WTC11 (cell line): ENCODE data around the gene PCNP. TPM values are rescaled to one million over a fixed set of nuclear protein-coding genes. Genes with fewer than 3 reads are reported as not detected.
"Not testable (repeated sequence)": the region's sequence is repeated elsewhere in the genome, so short reads cannot be mapped to it uniquely, and the experiment has no call there.

ENCODE experiments used
- ATAC-seq: fragments of 200-7000 bp; cut with Tn5 transposase; 2 replicates; pipeline ENCODE4 v1.10.0; 2021; ENCODE audit warnings: mild to moderate bottlenecking, moderate library complexity
- CTCF ChIA-PET: fragments of 300-600 bp; sonication (Branson Sonifier 250); formaldehyde crosslinking; loops from one replicate; lab custom pipeline; 2021; ENCODE audit warnings: antibody characterized with exemption; lab: Charles Lee
- POLR2A ChIA-PET: fragments of 350-600 bp; sonication (Branson Sonifier 250); formaldehyde crosslinking; loops from one replicate; lab custom pipeline; 2021; ENCODE audit warnings: antibody characterized with exemption; lab: Charles Lee
- DNase-seq: peaks from one replicate; pipeline ENCODE4 v3.0.0; 2021; ENCODE audit warnings: low spot score
- H3K27ac Mint-ChIP-seq: 2 replicates; pipeline ENCODE4 v1.8.0; 2021; ENCODE audit warnings: mixed read lengths
- H3K27me3 Mint-ChIP-seq: 2 replicates; pipeline ENCODE4 v1.8.0; 2021; ENCODE audit warnings: low read depth, mild to moderate bottlenecking, moderate library complexity, mixed read lengths
- H3K36me3 Mint-ChIP-seq: 2 replicates; pipeline ENCODE4 v1.8.0; 2021; ENCODE audit warnings: mixed read lengths
- H3K4me1 Mint-ChIP-seq: 2 replicates; pipeline ENCODE4 v1.8.0; 2022; ENCODE audit warnings: mixed read lengths
- H3K4me3 Mint-ChIP-seq: 2 replicates; pipeline ENCODE4 v1.8.0; 2021; ENCODE audit warnings: mild to moderate bottlenecking, moderate library complexity, mixed read lengths
- H3K9me3 Mint-ChIP-seq: 2 replicates; pipeline ENCODE4 v1.8.0; 2021; ENCODE audit warnings: mixed read lengths
- AFF4 ChIP-seq: sonication (generic); formaldehyde crosslinking; IDR thresholded peaks from 2 replicates; pipeline ENCODE4 v1.8.1; 2023; ENCODE audit warnings: mild to moderate bottlenecking, missing genetic modification reagents, borderline replicate concordance
- ATF1 ChIP-seq: sonication (generic); formaldehyde crosslinking; IDR thresholded peaks from 2 replicates; pipeline ENCODE4 v1.8.1; 2023; ENCODE audit warnings: mild to moderate bottlenecking, moderate library complexity, missing genetic modification reagents
- E2F5 ChIP-seq: sonication (generic); formaldehyde crosslinking; IDR thresholded peaks from 2 replicates; pipeline ENCODE4 v1.8.1; 2022; ENCODE audit warnings: mild to moderate bottlenecking, moderate library complexity, missing genetic modification reagents
- FOXP4 ChIP-seq: sonication (generic); formaldehyde crosslinking; IDR thresholded peaks from 2 replicates; pipeline ENCODE4 v1.8.0; 2022; ENCODE audit warnings: mild to moderate bottlenecking, missing genetic modification reagents
- HMGA2 ChIP-seq: fragments of 250-450 bp; sonication (Bioruptor Pico); IDR thresholded peaks from 2 replicates; pipeline ENCODE4 v1.4.0; 2021; ENCODE audit warnings: mild to moderate bottlenecking, moderate library complexity
- HMGXB4 ChIP-seq: sonication (generic); formaldehyde crosslinking; IDR thresholded peaks from 2 replicates; pipeline ENCODE4 v1.8.1; 2023; ENCODE audit warnings: mild to moderate bottlenecking, moderate library complexity, missing genetic modification reagents
- OVOL2 ChIP-seq: fragments of 250-450 bp; sonication (Bioruptor Pico); IDR thresholded peaks from 2 replicates; pipeline ENCODE4 v1.9.0; 2021; ENCODE audit warnings: mild to moderate bottlenecking, borderline replicate concordance
- PRRX2 ChIP-seq: fragments of 250-450 bp; sonication (Bioruptor Pico); IDR thresholded peaks from 2 replicates; pipeline ENCODE4 v1.8.0; 2021; ENCODE audit warnings: mild to moderate bottlenecking
- RELA ChIP-seq: sonication (generic); formaldehyde crosslinking; IDR thresholded peaks from 2 replicates; pipeline ENCODE4 v1.8.1; 2022; ENCODE audit warnings: missing genetic modification reagents, mild to moderate bottlenecking, borderline replicate concordance
- STAT6 ChIP-seq: sonication (generic); formaldehyde crosslinking; conservative IDR thresholded peaks from 2 replicates; pipeline ENCODE4 v1.8.1; 2023; ENCODE audit warnings: mild to moderate bottlenecking, low read depth, missing genetic modification reagents, moderate library complexity
- ZNF121 ChIP-seq: sonication (generic); formaldehyde crosslinking; IDR thresholded peaks from 2 replicates; pipeline ENCODE4 v1.8.0; 2023; ENCODE audit warnings: missing genetic modification reagents
- ZNF281 ChIP-seq: sonication (generic); formaldehyde crosslinking; IDR thresholded peaks from 2 replicates; pipeline ENCODE4 v1.8.0; 2023; ENCODE audit warnings: mild to moderate bottlenecking, missing genetic modification reagents
- ZNF317 ChIP-seq: sonication (generic); formaldehyde crosslinking; IDR thresholded peaks from 2 replicates; pipeline ENCODE4 v1.8.1; 2023; ENCODE audit warnings: low read depth, mild to moderate bottlenecking, moderate library complexity, missing genetic modification reagents, borderline replicate concordance
- total RNA-seq: library from RNA; stranded (reverse); gene quantifications from 3 replicates; pipeline ENCODE4 v1.2.3, GENCODE V29; 2021

PCNP gene
- total RNA-seq, 1 experiment from 2014 or later: 187 TPM

- TF ChIP-seq ZNF281 (no peak), PRRX2 (CRISPR knock-in tag) (no peak), FOXP4 (CRISPR knock-in tag) (no peak)
These were observed 29.2 kb downstream of the PCNP start (continued) for GRCh38 chr3:101603184-101603583.

- peak overlapping the region; percentile 19; the same call in 1 of the 2 replicates for H3K27ac Mint-ChIP-seq
- not testable (repeated sequence) for H3K4me3 Mint-ChIP-seq
These were observed 31.4 kb downstream of the PCNP start for GRCh38 chr3:101605398-101605797.

GRCh38 chr3:101611023-101611422 lies 37.0 kb downstream of the PCNP start:
- H3K27me3 Mint-ChIP-seq: no peaks in the 10 kb centered on the region; the same call in 1 of the 2 replicates
- DNase-seq: no peak
- CTCF ChIA-PET: no interaction called here
- TF ChIP-seq HMGXB4 (no peak), E2F5 (CRISPR knock-in tag) (no peak), ZNF121 (CRISPR knock-in tag) (no peak), ZNF281 (no peak), AFF4 (CRISPR knock-in tag) (no peak), ATF1 (CRISPR knock-in tag) (no peak), HMGA2 (CRISPR knock-in tag) (no peak), ZNF317 (CRISPR knock-in tag) (no peak), RELA (CRISPR knock-in tag) (no peak), STAT6 (CRISPR knock-in tag) (no peak), OVOL2 (CRISPR knock-in tag) (no peak)

More at GRCh38 chr3:101605398-101605797, 31.4 kb downstream of the PCNP start:
- CTCF ChIA-PET, H3K27me3 Mint-ChIP-seq, H3K36me3 Mint-ChIP-seq, H3K4me1 Mint-ChIP-seq, POLR2A ChIA-PET, DNase-seq: not testable (repeated sequence)
- H3K9me3 Mint-ChIP-seq: peaks cover 11% of the 10 kb centered on the region
- ATAC-seq: peak; percentile 34; the same call in 1 of the 2 replicates

More at GRCh38 chr3:101611023-101611422, 37.0 kb downstream of the PCNP start:
- POLR2A ChIA-PET: interaction anchor here (0.5 kb wide), 1 partner anchor 10 kb away, joined by 4 read pairs; no protein-coding TSS in a partner anchor
- no peak for ATAC-seq
- H3K27ac Mint-ChIP-seq: peak overlapping the region; percentile 42; the same call in 1 of the 2 replicates
- H3K36me3 Mint-ChIP-seq: no peaks in the 10 kb centered on the region
- H3K9me3 Mint-ChIP-seq: no peaks in the 10 kb centered on the region
- H3K4me3 Mint-ChIP-seq: no peak overlapping the region
- no peaks in the 10 kb centered on the region for H3K4me1 Mint-ChIP-seq
